Cardiac ventricle fibroblast (primary cell): ENCODE measurements around the gene SOBP. TPM values are rescaled to one million over a fixed set of nuclear protein-coding genes. Genes with fewer than 3 reads are reported as not detected.

Experiments
- total RNA-seq: library from RNA; depleted of rRNA; stranded (reverse); fragments of >200 nt; gene quantifications from 2 replicates; pipeline ENCODE4 v1.2.3, GENCODE V29; 2015

The SOBP gene
- 12.8 and 13.7 TPM in 2 replicates for total RNA-seq

GRCh38 chr6:107489636-107490565 is at the start of gene SOBP:
Gene SOBP (plus strand): TSS chr6:107490117. CDS start chr6:107490617, 500 bp downstream.

GRCh38 chr6:107459283-107460082 is 30.4 kb upstream of the SOBP start, which contains the start of gene PDSS2:
Gene PDSS2 (minus strand): TSS chr6:107459564. CDS start chr6:107459285, 279 bp downstream.

Other genes with a start within 250 kb of the SOBP start
- 9.6 and 9.9 TPM in 2 replicates for gene PDSS2, start 30.6 kb upstream of the SOBP start, total RNA-seq